ENCODE measurements around the gene CTF1. TPM values are rescaled to one million over a fixed set of nuclear protein-coding genes. Genes with fewer than 3 reads are reported as not detected.

Gene CTF1
- total RNA-seq, 1 experiment from 2014 or later = 1.4 TPM

DNA sequence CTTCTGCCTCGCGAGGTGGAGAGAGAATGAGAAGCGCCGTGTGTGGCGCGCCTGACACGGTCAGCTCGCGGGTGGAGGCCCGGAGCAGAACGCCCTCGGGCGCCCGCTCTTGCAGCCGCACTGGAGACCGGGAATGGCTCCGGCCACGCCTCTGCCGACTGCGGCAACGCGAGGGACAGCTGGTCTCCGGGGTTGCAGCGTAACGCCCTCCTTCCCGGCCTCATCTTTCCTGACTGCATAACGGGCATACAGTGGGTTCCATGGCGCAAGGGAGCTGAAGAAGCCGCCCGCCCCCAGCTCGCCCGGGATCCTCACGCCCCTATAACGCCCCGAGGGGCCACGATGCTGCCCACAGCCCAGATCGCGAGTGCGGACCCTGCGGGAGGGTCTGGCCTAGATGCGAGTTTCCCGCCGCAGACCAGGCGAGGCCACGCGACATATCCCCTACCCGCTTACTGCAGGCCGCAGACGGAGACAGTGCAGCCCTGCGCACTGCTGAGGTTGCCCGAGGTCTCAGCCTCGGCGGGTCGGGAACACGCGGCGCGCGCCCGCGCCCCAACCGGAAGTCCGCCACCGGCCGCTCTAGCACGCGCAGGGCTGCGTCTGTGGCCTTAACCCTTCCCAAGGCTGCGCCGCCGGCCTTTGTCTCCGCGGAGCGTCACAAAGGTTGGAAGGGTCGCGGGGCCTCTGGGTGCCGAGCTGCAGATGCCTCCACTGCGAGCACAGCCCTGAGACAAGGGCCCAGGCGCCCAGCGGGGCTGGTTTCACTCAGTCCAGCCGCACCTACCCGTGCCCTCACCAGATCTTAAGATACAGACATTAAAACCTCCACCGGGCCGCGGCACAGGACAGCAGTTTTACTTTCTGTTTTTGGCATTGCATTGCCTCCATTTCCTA, 21.3 kb upstream of the CTF1 start:
- Mint-ChIP-seq H3K9me3 (no peaks in the 10 kb centered on the region), H3K27ac (peak overlapping the region; percentile 97), H3K27me3 (ENCODE audit: low read depth) (peaks cover 40% of the 10 kb centered on the region), H3K4me3 (peak overlapping the region; percentile 96), H3K4me1 (peaks cover 12% of the 10 kb centered on the region), H3K36me3 (0 out of 2 replicates have a peak, but pooled peaks cover 2% of the 10 kb centered on the region)
- DNase-seq (ENCODE audit: low spot score) (peak; percentile 91), ATAC-seq (peak; percentile 91)
- CTCF ChIA-PET = interaction anchor here (1.0 to 3.8 kb wide), 7 partner anchors 27 to 70 kb away, joined by 3 to 43 read pairs (median 6); no protein-coding TSS in a partner anchor
- POLR2A ChIA-PET = interaction anchor here (0.6 to 1.8 kb wide), 6 partner anchors 20 to 100 kb away, joined by 3 to 6 read pairs (median 4); no protein-coding TSS in a partner anchor
- peak; percentile 90 for TF ChIP-seq ZNF232 (CRISPR knock-in tag; IDR thresholded peaks at IDR 0.05)
- TF ChIP-seq SMAD3 (CRISPR knock-in tag; IDR thresholded peaks at IDR 0.05; ENCODE audit: borderline replicate concordance) = 0 out of 2 replicates have a peak, but pooled peaks have one; percentile 22
- TF ChIP-seq, protein P1, sequence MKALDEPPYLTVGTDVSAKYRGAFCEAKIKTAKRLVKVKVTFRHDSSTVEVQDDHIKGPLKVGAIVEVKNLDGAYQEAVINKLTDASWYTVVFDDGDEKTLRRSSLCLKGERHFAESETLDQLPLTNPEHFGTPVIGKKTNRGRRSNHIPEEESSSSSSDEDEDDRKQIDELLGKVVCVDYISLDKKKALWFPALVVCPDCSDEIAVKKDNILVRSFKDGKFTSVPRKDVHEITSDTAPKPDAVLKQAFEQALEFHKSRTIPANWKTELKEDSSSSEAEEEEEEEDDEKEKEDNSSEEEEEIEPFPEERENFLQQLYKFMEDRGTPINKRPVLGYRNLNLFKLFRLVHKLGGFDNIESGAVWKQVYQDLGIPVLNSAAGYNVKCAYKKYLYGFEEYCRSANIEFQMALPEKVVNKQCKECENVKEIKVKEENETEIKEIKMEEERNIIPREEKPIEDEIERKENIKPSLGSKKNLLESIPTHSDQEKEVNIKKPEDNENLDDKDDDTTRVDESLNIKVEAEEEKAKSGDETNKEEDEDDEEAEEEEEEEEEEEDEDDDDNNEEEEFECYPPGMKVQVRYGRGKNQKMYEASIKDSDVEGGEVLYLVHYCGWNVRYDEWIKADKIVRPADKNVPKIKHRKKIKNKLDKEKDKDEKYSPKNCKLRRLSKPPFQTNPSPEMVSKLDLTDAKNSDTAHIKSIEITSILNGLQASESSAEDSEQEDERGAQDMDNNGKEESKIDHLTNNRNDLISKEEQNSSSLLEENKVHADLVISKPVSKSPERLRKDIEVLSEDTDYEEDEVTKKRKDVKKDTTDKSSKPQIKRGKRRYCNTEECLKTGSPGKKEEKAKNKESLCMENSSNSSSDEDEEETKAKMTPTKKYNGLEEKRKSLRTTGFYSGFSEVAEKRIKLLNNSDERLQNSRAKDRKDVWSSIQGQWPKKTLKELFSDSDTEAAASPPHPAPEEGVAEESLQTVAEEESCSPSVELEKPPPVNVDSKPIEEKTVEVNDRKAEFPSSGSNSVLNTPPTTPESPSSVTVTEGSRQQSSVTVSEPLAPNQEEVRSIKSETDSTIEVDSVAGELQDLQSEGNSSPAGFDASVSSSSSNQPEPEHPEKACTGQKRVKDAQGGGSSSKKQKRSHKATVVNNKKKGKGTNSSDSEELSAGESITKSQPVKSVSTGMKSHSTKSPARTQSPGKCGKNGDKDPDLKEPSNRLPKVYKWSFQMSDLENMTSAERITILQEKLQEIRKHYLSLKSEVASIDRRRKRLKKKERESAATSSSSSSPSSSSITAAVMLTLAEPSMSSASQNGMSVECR (CRISPR knock-in tag; IDR thresholded peaks at IDR 0.05; ENCODE audit: borderline replicate concordance) = peak; percentile 95; the same call in 1 of the 2 replicates
- TF ChIP-seq NFE2L1 (CRISPR knock-in tag; IDR thresholded peaks at IDR 0.05) = peak; percentile 67
- no peak for TF ChIP-seq ZMAT4 (CRISPR knock-in tag; IDR thresholded peaks at IDR 0.05)
- TF ChIP-seq SMAD4 (CRISPR knock-in tag; IDR thresholded peaks at IDR 0.05) = peak; percentile 77
- peak; percentile 89 for TF ChIP-seq SP1 (CRISPR knock-in tag; conservative IDR thresholded peaks at IDR 0.05)
- no peak for TF ChIP-seq NFYB (CRISPR knock-in tag; conservative IDR thresholded peaks at IDR 0.05; ENCODE audit: low read depth)
- TF ChIP-seq ATF1 (CRISPR knock-in tag; IDR thresholded peaks at IDR 0.05) = no peak
- TF ChIP-seq MYBL2 (CRISPR knock-in tag; IDR thresholded peaks at IDR 0.05) = peak; percentile 92
- TF ChIP-seq, protein P2, sequence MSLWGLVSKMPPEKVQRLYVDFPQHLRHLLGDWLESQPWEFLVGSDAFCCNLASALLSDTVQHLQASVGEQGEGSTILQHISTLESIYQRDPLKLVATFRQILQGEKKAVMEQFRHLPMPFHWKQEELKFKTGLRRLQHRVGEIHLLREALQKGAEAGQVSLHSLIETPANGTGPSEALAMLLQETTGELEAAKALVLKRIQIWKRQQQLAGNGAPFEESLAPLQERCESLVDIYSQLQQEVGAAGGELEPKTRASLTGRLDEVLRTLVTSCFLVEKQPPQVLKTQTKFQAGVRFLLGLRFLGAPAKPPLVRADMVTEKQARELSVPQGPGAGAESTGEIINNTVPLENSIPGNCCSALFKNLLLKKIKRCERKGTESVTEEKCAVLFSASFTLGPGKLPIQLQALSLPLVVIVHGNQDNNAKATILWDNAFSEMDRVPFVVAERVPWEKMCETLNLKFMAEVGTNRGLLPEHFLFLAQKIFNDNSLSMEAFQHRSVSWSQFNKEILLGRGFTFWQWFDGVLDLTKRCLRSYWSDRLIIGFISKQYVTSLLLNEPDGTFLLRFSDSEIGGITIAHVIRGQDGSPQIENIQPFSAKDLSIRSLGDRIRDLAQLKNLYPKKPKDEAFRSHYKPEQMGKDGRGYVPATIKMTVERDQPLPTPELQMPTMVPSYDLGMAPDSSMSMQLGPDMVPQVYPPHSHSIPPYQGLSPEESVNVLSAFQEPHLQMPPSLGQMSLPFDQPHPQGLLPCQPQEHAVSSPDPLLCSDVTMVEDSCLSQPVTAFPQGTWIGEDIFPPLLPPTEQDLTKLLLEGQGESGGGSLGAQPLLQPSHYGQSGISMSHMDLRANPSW (CRISPR knock-in tag; conservative IDR thresholded peaks at IDR 0.05; ENCODE audit: low read depth) = no peak
- peak; percentile 99 for TF ChIP-seq KAT7 (CRISPR knock-in tag; IDR thresholded peaks at IDR 0.05; ENCODE audit: borderline replicate concordance)
- TF ChIP-seq, protein P3, sequence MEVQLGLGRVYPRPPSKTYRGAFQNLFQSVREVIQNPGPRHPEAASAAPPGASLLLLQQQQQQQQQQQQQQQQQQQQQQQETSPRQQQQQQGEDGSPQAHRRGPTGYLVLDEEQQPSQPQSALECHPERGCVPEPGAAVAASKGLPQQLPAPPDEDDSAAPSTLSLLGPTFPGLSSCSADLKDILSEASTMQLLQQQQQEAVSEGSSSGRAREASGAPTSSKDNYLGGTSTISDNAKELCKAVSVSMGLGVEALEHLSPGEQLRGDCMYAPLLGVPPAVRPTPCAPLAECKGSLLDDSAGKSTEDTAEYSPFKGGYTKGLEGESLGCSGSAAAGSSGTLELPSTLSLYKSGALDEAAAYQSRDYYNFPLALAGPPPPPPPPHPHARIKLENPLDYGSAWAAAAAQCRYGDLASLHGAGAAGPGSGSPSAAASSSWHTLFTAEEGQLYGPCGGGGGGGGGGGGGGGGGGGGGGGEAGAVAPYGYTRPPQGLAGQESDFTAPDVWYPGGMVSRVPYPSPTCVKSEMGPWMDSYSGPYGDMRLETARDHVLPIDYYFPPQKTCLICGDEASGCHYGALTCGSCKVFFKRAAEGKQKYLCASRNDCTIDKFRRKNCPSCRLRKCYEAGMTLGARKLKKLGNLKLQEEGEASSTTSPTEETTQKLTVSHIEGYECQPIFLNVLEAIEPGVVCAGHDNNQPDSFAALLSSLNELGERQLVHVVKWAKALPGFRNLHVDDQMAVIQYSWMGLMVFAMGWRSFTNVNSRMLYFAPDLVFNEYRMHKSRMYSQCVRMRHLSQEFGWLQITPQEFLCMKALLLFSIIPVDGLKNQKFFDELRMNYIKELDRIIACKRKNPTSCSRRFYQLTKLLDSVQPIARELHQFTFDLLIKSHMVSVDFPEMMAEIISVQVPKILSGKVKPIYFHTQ (CRISPR knock-in tag; IDR thresholded peaks at IDR 0.05) = no peak
- 0 out of 2 replicates have a peak, but pooled peaks have one; percentile 37 for TF ChIP-seq ZNF317 (CRISPR knock-in tag; IDR thresholded peaks at IDR 0.05; ENCODE audit: borderline replicate concordance, low read depth)
- TF ChIP-seq ZNF396 (CRISPR knock-in tag; IDR thresholded peaks at IDR 0.05; ENCODE audit: borderline replicate concordance) = no peak
- no peak for TF ChIP-seq CDX4 (CRISPR knock-in tag; IDR thresholded peaks at IDR 0.05; ENCODE audit: borderline replicate concordance)
- TF ChIP-seq JUN (CRISPR knock-in tag; IDR thresholded peaks at IDR 0.05) = peak; percentile 68; the same call in 1 of the 2 replicates
- TF ChIP-seq, protein P4, sequence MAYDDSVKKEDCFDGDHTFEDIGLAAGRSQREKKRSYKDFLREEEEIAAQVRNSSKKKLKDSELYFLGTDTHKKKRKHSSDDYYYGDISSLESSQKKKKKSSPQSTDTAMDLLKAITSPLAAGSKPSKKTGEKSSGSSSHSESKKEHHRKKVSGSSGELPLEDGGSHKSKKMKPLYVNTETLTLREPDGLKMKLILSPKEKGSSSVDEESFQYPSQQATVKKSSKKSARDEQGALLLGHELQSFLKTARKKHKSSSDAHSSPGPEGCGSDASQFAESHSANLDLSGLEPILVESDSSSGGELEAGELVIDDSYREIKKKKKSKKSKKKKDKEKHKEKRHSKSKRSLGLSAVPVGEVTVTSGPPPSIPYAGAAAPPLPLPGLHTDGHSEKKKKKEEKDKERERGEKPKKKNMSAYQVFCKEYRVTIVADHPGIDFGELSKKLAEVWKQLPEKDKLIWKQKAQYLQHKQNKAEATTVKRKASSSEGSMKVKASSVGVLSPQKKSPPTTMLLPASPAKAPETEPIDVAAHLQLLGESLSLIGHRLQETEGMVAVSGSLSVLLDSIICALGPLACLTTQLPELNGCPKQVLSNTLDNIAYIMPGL (CRISPR knock-in tag; IDR thresholded peaks at IDR 0.05) = peak; percentile 90
- peak; percentile 88 for TF ChIP-seq FOXK1 (CRISPR knock-in tag; IDR thresholded peaks at IDR 0.05)
- TF ChIP-seq MXD4 (CRISPR knock-in tag; IDR thresholded peaks at IDR 0.05; ENCODE audit: borderline replicate concordance) = no peak
- TF ChIP-seq TP53 (CRISPR knock-in tag; IDR thresholded peaks at IDR 0.05) = peak; percentile 78; the same call in 1 of the 2 replicates
- TF ChIP-seq MLX (CRISPR knock-in tag; IDR thresholded peaks at IDR 0.05) = no peak
